ENCODE data around the gene SPARC.

SPARC gene

GRCh38 chr5:151677776-151678545 lies 8.8 kb downstream of the SPARC start:
- TF ChIP-seq, protein P1, sequence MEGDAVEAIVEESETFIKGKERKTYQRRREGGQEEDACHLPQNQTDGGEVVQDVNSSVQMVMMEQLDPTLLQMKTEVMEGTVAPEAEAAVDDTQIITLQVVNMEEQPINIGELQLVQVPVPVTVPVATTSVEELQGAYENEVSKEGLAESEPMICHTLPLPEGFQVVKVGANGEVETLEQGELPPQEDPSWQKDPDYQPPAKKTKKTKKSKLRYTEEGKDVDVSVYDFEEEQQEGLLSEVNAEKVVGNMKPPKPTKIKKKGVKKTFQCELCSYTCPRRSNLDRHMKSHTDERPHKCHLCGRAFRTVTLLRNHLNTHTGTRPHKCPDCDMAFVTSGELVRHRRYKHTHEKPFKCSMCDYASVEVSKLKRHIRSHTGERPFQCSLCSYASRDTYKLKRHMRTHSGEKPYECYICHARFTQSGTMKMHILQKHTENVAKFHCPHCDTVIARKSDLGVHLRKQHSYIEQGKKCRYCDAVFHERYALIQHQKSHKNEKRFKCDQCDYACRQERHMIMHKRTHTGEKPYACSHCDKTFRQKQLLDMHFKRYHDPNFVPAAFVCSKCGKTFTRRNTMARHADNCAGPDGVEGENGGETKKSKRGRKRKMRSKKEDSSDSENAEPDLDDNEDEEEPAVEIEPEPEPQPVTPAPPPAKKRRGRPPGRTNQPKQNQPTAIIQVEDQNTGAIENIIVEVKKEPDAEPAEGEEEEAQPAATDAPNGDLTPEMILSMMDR (IDR thresholded peaks at IDR 0.05; ENCODE audit: control extremely low read depth, extremely low read depth, low read depth, missing control alignments): no peak
- CTCF ChIA-PET: interaction anchor here (1.0 to 8.0 kb wide), 5 partner anchors 11 to 157 kb away, joined by 3 to 72 read pairs (median 4); no protein-coding TSS in a partner anchor
- POLR2A ChIA-PET: no interaction called here
- DNase-seq (ENCODE audit: extremely low spot score): no peak

DNA sequence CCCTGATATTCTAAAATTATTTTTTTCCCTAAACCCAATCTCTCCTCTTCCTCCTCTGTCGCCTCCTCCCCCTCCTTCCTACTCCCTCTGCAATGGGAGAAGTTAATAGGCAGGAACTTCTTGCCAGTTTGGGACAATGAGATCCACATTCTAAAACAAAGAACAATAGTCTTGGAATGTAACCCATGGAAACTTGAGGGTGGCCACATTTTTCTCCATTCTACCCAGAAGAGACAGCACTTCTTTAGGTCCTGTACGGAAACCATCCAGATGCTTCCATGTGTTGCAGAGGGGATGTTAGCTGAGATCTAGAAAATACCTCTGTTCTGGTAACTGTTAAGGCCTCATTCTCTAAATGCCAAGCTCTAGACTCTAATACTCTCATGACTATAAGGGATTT lies 10.0 kb downstream of the SPARC start:
- DNase-seq (ENCODE audit: extremely low spot score): no peak
- TF ChIP-seq, protein P1 (IDR thresholded peaks at IDR 0.05; ENCODE audit: control extremely low read depth, extremely low read depth, low read depth, missing control alignments): no peak
- POLR2A ChIA-PET: no interaction called here
- CTCF ChIA-PET: interaction anchor here (1.2 to 8.0 kb wide), 3 partner anchors 19 to 30 kb away, joined by 3 to 72 read pairs (median 19); no protein-coding TSS in a partner anchor

GRCh38 chr5:151676314-151676712 lies 10.4 kb downstream of the SPARC start:
- ChIA-PET CTCF (interaction anchor here (0.9 to 8.0 kb wide), 4 partner anchors 18 to 75 kb away, joined by 3 to 72 read pairs (median 11); no protein-coding TSS in a partner anchor), POLR2A (no interaction called here)
- no peak for DNase-seq (ENCODE audit: extremely low spot score)
- TF ChIP-seq, protein P1 (IDR thresholded peaks at IDR 0.05; ENCODE audit: control extremely low read depth, extremely low read depth, low read depth, missing control alignments): no peak

GRCh38 chr5:151675611-151676313 lies 11.0 kb downstream of the SPARC start:
- TF ChIP-seq, protein P1 (IDR thresholded peaks at IDR 0.05; ENCODE audit: control extremely low read depth, extremely low read depth, low read depth, missing control alignments): no peak
- POLR2A ChIA-PET: no interaction called here
- no peak for DNase-seq (ENCODE audit: extremely low spot score)

GRCh38 chr5:151674626-151675610 lies 11.8 kb downstream of the SPARC start:
- ChIA-PET POLR2A (no interaction called here), CTCF (interaction anchor here (0.7 to 8.0 kb wide), 13 partner anchors 9 to 80 kb away, joined by 3 to 72 read pairs (median 4); partner anchors contain the start of gene SPARC)
- no peak for DNase-seq (ENCODE audit: extremely low spot score)
- TF ChIP-seq, protein P1 (IDR thresholded peaks at IDR 0.05; ENCODE audit: control extremely low read depth, extremely low read depth, low read depth, missing control alignments): no peak

More at GRCh38 chr5:151675611-151676313, 11.0 kb downstream of the SPARC start:
- CTCF ChIA-PET: interaction anchor here (0.9 to 8.0 kb wide), 11 partner anchors 8 to 79 kb away, joined by 3 to 72 read pairs (median 4); no protein-coding TSS in a partner anchor

Data from GM10248 (cell line).